ENCODE measurements around the gene HIVEP2.

DNA sequence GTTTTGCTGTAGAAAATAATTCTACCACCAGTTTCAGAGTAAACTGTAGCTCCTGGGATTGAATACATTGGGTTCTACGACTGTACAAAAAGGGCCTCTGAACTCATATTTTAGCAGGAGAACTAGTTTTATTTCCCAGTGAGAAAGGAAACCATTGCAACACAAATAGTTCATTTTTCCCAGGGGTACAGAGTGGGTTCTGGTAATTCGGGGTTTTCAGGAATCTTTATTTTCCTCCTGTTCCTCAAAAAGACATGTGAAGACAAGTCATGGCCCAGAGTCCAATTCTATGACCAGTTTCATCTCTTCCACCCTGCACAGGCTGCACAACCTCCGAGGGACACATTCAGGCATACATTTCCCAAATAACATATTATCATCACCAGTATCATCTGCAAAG is 222.1 kb downstream of the HIVEP2 start:
- TF ChIP-seq, protein P1, sequence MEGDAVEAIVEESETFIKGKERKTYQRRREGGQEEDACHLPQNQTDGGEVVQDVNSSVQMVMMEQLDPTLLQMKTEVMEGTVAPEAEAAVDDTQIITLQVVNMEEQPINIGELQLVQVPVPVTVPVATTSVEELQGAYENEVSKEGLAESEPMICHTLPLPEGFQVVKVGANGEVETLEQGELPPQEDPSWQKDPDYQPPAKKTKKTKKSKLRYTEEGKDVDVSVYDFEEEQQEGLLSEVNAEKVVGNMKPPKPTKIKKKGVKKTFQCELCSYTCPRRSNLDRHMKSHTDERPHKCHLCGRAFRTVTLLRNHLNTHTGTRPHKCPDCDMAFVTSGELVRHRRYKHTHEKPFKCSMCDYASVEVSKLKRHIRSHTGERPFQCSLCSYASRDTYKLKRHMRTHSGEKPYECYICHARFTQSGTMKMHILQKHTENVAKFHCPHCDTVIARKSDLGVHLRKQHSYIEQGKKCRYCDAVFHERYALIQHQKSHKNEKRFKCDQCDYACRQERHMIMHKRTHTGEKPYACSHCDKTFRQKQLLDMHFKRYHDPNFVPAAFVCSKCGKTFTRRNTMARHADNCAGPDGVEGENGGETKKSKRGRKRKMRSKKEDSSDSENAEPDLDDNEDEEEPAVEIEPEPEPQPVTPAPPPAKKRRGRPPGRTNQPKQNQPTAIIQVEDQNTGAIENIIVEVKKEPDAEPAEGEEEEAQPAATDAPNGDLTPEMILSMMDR (conservative IDR thresholded peaks at IDR 0.05; ENCODE audit: low read depth, low read length), result no peak
- no peak for TF ChIP-seq EZH2 (IDR thresholded peaks at IDR 0.05; ENCODE audit: borderline replicate concordance, low read depth, low read length, poor library complexity, severe bottlenecking)

Measured in A673 (cell line).